Ecto neural progenitor cell (in vitro differentiated cells): ENCODE results near the gene DGKZ.

Source experiments
- DNase-seq: peaks from one replicate; pipeline ENCODE4 v3.0.0-alpha.2; 2018; ENCODE audit warnings: low spot score

Gene DGKZ

DNA sequence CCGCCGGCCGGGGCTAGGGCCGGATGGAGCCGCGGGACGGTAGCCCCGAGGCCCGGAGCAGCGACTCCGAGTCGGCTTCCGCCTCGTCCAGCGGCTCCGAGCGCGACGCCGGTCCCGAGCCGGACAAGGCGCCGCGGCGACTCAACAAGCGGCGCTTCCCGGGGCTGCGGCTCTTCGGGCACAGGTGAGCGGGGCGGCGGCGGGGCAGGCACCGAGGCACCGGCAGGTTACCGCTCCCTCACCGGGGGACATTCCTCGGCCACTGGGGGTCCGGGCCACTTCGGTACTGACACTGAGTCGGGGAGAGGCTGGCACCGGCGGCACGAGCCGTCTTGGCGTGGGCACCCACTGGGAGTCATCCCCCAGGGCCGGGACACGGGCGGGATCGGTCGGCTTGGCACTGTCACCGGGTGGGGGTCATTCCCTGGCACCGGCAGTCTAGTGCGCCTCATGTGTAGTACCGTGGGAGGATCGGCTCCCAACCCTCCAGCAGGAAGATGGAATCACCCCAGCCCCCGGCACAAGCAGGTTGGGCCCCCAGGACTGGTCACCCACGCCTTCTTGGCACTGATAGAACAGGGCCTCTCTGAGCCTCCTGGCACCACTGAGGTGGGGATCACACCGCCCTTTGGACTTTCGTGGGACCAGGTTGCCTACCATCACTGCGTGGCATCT lies 511 bp downstream of the DGKZ start:
- DNase-seq = no peak

DNA sequence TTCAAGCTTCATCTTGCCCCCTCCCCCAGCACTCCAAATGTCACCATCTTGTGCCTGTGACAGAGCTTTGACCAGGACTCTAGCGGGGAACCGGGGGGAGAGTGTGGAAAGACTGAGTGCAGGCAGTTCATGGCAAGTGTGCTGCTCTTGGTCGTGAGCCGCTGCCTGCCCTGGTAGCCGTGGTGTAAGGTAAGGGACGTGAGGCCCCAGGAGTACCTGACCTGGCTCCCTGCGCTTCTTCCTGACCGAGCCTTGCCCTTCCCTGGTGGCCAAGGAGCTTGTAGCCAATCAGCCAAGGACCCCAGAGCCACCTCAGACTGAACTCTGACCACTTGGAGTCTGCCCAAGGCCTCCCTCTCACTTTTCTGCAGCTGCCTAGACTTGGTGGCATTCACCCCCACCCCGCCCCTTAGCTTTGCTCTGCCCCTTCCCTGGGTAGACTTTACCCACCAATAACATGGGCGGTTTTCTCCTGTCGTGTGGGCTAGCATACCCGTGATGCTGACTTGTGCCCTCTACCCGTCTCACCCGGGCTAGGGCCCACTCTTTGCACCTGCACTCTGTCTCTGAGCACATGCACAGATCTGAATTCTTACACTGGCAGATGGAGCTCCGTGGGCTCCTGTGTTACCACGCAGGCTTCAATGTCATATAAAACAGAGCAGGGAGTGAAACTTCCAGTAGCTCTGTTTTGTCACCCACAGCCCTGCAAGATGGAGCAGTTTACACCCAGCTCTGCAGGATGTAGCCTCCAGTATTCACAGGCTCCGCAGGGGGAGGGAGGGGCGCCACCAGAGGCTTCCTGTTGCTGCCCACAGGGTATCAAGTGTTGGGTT lies 1.5 kb downstream of the DGKZ start:
- no peak for DNase-seq

DNA sequence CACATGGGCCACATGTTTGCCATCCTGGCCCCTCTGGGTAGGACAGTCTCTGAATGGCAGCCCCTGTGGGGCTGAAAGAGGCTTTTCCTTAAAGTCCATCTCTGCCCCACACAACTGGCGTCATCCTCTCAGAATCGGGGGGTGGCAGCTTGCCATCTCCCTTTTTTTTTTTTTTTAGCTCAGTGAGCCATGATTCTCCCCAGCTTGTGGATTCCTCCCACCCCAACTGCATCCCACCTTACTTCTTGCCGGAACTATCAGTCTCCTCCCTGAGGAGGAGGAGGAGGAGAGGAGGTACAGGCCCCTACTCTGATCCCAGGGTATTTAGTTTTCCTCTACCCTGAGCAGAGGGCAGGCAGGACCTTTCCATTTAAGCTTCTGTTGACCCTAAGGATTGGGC lies 3.4 kb downstream of the DGKZ start:
- no peak for DNase-seq

DNA sequence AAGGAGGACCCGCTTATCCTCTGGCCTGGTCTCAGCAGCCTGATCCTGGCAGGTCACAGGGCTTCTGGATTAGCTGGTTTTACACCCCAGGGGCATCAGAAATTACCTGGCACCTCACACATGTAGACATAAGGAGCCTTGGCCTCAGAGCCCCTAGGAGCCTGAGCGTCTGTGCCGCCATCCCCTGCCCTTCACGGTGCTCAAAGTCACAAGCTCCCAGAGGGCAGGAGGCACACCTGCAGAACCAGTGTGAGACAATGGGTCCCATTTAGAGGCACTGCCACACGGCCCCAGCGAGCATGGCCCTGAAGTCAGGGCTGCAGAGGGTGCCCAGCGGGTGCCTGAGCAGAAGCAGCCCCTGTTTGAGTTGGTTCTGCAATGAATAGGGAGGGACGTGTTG lies 3.9 kb downstream of the DGKZ start:
- DNase-seq = no peak

DNA sequence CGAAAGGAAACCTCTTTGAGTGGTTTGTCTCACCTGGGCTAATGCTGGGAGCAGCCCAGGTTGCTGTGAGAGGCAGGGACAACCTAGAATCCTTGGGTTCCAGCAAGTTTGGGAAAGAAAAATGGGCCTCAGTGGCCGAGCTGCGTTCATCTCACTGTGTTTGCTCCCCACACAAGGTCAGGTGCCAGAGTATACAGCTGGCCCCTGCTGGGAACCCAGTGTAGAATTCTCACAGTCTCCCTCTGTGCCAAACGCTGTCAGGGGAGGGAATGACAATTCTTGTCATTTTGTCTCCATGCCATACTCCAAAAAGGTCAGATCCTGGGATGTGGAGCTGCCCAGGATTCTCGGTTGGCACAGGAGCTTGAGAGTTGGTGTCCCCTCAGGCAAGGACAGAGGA lies 4.3 kb downstream of the DGKZ start:
- no peak for DNase-seq

- peak; percentile 86 for DNase-seq
Measured at GRCh38 chr11:46352063-46352841, 5.0 kb downstream of the DGKZ start.

DNA sequence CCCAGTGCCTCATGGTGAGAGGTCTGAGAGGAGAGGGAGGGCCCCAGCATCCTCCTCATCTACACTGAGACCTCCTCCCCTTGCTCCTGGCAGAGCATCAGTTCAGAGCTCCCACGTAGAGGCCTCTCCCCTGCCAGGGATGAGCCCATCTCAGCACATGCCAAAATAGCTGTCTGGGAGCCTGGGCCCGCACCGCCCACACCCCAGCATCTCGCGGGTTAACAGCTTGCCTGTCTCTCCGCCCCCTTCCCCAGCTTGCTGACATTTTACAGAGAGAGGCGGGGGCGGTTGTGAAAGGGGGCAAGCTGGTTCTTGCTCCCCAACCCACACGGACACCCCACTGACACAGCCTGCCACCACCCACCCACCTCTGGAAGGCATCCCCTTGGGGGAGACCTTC lies 6.4 kb downstream of the DGKZ start:
- DNase-seq = no peak

DNA sequence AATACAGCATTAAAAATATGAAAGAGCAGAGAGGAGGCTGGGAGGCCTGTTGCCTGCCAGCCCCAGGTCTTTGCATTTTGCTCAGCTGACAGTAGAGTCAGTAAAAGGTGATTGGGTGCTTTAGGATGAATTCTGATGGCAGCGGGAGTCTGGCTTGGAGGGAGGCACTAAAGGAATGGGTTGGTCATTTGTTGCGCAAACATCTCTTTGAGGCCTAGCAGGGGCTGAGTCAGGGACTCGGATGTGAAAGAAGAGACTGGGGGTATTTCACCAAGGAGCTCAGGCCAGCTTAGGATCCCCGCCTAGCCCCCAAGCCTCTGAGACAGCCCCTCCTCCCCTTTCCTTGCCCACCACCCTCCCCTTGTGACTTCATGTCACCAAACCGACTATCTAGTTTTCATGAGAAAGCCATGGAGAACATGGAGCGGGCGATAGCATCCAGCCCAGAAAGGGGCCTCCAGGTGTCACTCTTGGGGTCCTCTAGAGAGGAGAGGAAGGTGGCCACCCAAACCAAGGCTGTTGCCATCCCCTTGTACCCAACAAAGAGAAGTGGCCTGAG lies 9.7 kb downstream of the DGKZ start:
- no peak for DNase-seq

DNA sequence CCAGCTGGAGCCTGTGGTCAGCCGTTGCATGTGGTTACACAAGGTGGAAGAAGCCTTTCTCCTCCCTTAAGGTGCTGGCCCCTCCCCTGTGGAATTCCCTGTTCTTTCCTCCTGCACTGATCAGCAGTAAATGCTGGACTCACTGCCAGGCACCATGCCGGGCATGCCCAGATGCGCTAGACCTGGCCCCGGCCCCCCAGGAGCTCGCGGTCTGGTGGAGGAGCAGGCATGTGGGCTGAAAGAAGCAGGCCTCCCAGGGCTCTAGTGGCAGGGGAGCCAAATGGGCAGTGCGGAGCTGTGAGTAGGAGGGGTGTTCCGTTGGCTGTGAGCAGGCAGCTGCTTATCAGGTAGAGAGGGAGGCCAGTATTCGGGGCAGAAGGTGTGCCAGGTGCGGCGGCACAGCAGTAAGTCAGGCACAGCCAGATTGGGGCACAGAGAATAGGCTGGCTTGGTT lies 10.2 kb downstream of the DGKZ start:
- no peak for DNase-seq

- no peak for DNase-seq
Measured at GRCh38 chr11:46359953-46360352, 12.7 kb downstream of the DGKZ start.

- DNase-seq = no peak
Measured at GRCh38 chr11:46360878-46361277, 13.6 kb downstream of the DGKZ start.

DNA sequence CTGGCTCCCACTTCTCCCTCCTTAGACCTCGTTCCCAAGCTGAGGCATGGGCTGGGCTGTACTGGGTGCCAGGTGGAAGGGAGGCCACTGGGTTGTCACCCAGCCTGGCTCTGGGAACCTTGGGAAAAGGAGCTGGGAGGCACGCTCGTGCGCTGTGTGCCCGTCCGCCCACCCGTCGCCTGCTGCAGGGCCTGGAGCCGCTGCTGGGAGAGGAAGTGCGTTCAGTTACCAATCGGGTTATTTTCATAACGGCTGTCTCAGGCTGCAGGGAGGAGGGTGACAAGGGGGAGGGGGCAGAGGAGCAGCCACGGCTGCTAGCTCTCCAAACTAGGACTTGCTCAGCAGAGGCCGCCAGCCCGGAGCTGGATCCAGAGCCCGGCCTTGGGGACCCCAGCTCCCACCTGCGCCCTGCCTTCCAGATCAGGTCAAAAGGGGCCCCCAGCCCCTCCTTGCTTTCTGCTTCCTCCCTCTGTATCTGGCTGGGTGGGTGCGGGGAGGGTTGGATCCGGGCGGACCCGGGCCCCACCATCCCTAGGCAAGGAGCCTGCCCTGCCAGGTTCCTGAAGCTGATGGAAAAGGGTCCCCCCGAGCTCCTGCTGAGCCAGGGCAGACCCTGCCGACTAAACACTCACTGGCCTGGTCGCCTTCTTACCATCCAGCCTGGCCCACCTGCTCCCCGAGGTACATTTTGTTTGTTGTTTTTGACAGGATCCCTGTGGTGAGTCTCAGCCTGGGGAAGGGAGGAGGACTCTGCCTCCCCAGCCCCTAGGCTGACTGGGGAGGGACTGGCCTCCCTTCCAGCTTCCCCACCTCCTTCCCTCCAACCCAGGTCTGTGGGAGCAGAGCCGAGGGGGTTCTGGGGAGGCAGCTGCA lies 14.3 kb downstream of the DGKZ start:
- no peak for DNase-seq

- DNase-seq = no peak
Measured at GRCh38 chr11:46362156-46363030, 15.1 kb downstream of the DGKZ start.

DNA sequence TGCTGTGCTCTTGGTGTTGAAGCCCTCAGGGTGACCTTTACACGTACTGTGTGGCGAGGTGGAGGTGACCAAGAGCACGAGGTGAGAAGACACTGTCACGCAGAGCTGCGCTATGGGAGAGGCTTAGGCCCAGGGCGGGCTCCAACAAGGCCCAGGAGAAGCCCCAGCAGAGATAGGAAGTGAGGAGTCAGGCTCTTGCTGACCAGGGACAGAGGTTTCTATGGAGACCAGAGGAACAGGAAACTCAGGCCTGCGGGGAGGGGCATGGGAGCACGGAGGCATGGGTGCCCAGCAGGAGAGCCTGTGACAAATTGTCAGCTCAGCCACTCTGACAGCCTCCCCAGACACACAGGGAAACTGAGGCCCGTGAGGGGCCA lies 15.8 kb downstream of the DGKZ start:
- DNase-seq = no peak

DNA sequence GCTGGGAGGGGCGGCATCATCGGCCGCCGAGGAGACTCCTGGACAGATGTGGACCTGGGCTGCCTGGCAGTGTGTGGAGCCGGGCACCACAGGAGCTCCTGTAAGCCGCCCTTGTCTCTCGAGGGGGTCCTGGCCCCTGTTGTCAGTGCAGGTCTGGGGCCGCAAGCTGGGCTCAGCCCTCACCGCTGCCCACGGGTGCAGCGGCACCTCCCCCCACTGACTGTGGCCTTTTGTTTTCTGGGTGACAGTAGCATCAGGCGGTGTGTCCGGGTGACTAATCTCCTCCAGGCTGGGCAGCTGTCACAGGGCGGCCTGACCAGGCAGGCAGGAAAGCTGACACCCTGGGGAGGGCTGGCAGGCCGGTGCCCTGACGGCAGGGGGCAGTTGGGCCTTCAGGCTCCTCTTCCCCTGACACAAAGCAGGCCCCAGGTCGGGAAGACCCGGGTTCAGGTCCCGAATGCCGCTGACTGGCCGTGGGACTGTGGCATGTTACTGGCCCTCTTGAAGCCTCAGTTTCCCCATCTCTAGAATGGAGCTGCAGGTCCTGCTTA lies 16.3 kb downstream of the DGKZ start:
- DNase-seq = no peak

DNA sequence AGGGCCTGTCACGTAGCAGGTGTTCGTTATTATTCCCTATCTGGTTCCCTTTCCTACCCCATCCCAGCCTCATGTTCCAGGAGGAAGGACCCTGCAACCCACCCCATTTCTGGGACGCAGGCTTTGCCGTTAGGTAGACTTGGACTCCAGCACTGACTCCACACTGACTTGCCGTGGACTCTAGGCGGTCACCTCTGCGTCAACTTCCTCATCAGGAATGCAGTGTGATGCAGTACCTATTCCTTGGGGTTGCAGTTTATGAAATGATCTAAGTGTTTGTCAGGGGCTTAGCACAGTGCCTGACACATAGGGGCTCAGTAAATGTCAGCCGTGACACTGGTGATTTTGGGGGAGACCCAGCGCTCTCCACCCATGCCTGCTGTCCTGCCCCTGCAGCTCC lies 16.8 kb downstream of the DGKZ start:
- DNase-seq = no peak

- no peak for DNase-seq
Measured at GRCh38 chr11:46364791-46365190, 17.5 kb downstream of the DGKZ start.

GRCh38 chr11:46366260-46366659 lies 19.0 kb downstream of the DGKZ start:
- DNase-seq = no peak

DNA sequence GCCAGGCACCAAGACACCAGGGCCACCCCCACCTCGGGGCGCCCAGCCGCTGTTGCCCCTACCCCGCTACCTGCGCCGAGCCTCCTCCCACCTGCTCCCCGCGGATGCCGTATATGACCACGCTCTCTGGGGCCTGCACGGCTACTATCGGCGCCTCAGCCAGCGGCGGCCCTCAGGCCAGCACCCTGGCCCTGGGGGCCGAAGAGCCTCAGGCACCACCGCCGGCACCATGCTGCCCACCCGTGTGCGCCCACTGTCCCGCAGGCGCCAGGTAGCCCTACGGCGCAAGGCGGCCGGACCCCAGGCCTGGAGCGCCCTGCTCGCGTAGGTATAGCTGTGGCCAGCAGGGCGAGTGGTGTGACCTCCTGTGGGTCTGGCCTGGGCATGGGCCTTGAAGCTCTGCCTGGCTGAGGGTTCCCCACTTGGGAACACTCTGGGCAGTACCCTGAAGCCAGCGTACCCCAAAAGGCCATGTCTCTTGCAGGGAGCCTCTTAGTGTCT lies 19.4 kb downstream of the DGKZ start:
- DNase-seq = no peak
